Astrocyte of the spinal cord (primary cell): Measurements from ENCODE around the gene NACC2.

Experiments
- DNase-seq: peaks from one replicate; pipeline ENCODE4 v3.0.0; 2011; ENCODE audit warnings: low read depth, low spot score
- H3K4me3 ChIP-seq: 2 replicates; pipeline ENCODE4 v1.5.1; 2011; ENCODE audit warnings: low read depth, mild to moderate bottlenecking, low read length, moderate library complexity
- in situ Hi-C: cut with HindIII; loops from 2 replicates; pipeline ENCODE4 v1.10.0; 2017; ENCODE audit warnings: low sequenced_read_pairs
- TF ChIP-seq, protein P1 (sequence below): IDR thresholded peaks from 2 replicates; pipeline ENCODE4 v1.5.1; 2012; ENCODE audit warnings: low read depth, mild to moderate bottlenecking, low read length, inconsistent platforms

Gene NACC2

DNA sequence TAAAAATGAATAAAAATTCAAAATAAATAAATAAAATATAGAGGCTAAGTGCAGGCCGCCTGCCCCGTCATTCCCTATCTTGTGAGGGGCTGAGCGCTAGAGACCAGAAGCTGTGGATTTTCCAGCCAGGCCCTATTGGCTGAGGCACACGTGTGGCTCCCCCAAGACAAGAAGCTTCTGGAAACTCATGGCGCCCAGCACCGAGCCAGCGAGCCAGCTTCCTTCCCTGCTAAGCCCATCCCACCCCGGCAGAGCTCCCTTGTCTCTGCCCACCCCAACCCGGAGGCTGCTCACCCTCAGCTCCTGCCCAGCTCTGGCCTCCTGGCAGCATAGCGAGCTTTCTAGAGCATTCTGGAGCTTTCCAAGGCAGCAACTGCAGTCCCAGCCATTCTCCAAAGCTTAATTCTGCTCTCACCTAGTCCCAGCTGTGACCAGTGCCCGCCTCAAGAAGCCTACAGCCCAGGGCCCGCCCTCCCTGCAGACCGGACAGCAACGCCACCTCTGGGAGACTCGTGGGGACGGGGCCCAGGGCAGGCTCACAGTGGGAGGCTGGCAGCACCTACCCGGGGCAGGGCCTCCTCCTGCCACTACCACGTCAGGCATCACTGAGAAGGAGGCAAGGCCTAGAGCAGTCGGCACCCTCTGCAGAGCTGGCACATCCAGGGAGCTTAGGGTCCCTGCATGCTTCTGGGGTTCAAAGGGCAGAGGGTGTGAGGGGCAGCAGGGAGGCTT is 46.8 kb upstream of the NACC2 start:
- no peak for DNase-seq
- H3K4me3 ChIP-seq = no peak overlapping the region
- in situ Hi-C loops = no loop called here
- TF ChIP-seq, protein P1, sequence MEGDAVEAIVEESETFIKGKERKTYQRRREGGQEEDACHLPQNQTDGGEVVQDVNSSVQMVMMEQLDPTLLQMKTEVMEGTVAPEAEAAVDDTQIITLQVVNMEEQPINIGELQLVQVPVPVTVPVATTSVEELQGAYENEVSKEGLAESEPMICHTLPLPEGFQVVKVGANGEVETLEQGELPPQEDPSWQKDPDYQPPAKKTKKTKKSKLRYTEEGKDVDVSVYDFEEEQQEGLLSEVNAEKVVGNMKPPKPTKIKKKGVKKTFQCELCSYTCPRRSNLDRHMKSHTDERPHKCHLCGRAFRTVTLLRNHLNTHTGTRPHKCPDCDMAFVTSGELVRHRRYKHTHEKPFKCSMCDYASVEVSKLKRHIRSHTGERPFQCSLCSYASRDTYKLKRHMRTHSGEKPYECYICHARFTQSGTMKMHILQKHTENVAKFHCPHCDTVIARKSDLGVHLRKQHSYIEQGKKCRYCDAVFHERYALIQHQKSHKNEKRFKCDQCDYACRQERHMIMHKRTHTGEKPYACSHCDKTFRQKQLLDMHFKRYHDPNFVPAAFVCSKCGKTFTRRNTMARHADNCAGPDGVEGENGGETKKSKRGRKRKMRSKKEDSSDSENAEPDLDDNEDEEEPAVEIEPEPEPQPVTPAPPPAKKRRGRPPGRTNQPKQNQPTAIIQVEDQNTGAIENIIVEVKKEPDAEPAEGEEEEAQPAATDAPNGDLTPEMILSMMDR = no peak

DNA sequence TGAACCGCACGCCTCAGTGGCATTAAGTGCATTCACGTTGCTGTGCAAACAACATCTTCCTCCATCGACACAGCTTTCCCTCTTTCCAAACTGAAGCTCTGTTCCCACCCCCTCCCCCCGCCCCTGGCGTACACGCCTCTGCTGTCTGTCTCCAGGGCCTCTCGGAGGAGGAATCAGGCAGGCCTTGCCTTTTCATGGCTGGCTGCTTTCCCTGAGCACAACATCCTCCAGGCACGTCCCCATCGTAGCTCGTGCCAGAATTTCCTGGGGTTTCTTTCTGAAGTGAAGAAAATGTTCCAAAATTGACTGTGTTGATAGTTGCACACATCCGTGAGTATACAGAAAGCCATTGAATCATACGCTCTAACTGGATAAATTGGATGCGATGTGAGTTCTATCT is 45.9 kb upstream of the NACC2 start:
- DNase-seq = no peak
- no peak overlapping the region for H3K4me3 ChIP-seq
- in situ Hi-C loops = no loop called here
- TF ChIP-seq, protein P1 = no peak

DNA sequence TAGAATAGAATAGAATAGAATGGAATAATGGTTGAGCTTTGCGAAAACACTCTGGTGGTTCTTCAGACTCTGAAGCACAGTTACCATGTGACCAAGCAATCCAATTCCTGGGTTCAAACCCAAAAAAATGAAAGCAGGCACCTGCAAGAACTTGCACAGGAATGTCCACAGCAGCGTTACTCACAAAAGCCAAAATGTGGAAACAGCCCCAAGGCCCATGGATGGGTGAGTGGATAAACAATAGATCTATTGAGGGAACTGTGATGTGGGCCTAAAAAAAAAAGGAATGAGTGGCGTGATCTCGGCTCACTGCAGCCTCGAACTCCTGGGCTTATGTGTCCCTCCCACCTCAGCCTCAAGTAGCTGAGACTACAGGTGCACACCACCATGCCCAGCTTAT is 45.0 kb upstream of the NACC2 start:
- in situ Hi-C loops = no loop called here
- H3K4me3 ChIP-seq = no peak overlapping the region
- TF ChIP-seq, protein P1 = no peak
- DNase-seq = no peak

DNA sequence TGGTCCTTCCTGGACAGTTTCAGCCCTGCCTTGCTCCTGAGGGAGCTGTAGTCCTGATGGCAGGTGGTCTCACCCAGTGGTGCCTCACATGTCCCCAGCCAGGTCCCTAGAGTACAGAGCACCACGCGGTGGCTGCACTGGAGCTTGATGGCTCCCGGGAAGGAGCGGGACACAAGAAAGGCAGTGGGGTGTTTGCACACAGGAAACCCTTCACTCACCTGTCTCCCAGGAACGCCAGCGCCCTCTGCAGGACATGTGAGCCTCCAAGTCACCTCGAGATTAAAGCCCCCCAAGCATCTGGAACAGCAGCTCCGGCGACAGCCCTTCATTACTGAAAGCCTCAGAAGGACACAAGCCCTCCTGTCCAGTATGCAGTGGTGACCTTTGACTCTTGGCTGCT is 43.5 kb upstream of the NACC2 start:
- no peak overlapping the region for H3K4me3 ChIP-seq
- TF ChIP-seq, protein P1 = peak; percentile 57
- DNase-seq = no peak
- in situ Hi-C loops = no loop called here

DNA sequence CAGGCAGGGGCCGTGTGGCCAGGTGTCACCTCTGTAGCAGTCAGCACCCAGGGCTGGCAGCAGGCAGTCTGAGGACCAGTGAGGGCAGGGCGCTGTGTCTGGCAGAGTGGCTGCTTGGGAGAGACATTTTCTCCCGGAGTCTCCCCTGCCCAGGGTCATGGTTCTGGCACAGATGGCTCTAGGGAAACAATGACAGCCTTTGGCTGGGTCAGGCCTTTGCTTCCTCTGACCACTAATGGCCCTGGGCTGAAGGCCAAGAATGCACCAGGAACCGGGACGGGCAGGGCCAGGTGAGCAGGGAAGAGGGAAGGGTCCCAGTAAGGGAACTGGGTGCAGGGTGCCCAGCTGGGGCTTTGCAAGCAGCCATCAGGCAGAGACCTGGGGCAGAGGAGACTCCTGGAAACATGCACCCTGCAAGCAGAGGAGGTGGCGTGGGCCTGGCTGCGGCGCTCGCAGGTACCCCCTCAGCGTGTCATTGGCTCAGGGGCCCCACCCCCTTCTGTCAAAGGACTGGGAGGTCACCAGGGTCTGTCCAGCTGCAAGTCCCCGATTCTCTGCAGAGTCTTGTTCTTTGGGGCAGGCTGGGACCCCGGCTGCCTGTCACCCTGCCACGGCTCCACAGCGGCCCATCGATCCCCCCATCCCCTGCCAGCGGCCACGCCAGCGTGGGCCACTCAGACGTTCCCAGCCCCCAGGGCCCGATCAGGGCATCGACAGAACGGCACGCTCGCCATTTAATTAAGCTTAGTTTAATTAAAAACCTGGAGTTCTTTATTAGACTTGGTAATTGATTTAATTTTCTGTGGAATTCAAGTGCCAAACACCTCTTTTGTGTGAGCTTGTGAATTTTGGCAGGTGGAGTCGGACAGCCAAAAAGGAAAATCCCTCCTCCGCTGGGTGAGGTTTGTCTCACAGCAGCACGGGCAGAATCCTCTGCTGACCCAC is 42.5 kb upstream of the NACC2 start:
- in situ Hi-C loops = no loop called here
- H3K4me3 ChIP-seq = no peak overlapping the region
- no peak for DNase-seq
- TF ChIP-seq, protein P1 = no peak

DNA sequence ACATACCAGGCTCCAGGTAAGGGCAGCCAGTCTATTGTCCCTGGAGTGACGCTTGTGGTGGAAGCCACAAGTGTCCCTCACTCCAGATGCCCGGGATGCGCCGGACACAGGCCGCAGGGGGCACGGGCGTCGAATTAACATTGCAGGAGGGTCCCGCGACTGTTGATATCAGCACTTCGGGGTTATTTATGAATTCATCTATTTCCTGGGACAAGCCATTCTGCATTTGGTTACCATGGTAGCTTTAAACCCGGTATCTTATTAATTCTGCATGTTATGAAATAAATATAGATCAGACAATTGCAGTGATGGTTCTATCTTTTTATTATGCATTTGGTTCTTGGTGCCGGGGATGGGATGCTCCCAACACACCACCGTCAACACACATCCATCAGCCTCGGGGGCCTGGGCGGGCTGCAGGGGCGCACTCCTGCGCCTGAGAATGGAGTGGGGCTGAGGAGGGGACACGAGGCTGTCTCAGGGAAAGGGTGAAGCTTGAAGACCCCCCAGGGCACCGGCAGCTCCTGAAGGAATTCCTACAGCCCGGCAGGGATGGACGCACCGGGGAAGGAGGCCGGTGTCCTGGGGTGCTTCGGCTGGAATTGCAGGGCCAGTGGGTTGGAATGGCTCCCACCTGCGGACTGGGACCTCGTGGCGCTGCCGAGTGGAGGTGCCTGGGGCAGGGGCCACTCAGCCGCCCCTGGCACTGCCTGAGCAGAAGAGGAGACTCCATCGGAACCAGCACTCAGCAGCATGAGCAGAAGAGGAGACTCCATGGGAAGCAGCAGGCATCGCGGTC is 41.2 kb upstream of the NACC2 start:
- in situ Hi-C loops = no loop called here
- TF ChIP-seq, protein P1 = no peak
- no peak overlapping the region for H3K4me3 ChIP-seq
- no peak for DNase-seq
